Colonic mucosa (tissue), 4 donors: Measurements from ENCODE around the gene MBD3L2B. TPM values are rescaled to one million over a fixed set of nuclear protein-coding genes. Genes with fewer than 3 reads are reported as not detected.
"Not testable (repeated sequence)": the region's sequence is repeated elsewhere in the genome, so short reads cannot be mapped to it uniquely, and the experiment has no call there.

Experiments
- DNase-seq: peaks from one replicate; pipeline ENCODE4 v3.0.0-alpha.2; 2020
- H3K27ac ChIP-seq: fragments of 200-600 bp; one replicate; pipeline ENCODE4 v1.8.0; 2021
- H3K27me3 ChIP-seq: fragments of 200-600 bp; one replicate; pipeline ENCODE4 v1.8.0; 2021
- H3K36me3 ChIP-seq: fragments of 200-600 bp; one replicate; pipeline ENCODE4 v1.8.0; 2021
- H3K4me1 ChIP-seq: fragments of 200-600 bp; one replicate; pipeline ENCODE4 v1.8.0; 2021; ENCODE audit warnings: mild to moderate bottlenecking
- H3K4me3 ChIP-seq: fragments of 200-600 bp; one replicate; pipeline ENCODE4 v1.8.0; 2021
- H3K9ac ChIP-seq, 2 donors: one replicate each; pipeline ENCODE4 v1.7.0; 2013; ENCODE audit warnings: control low read depth in 2 of 2, low read depth in 2 of 2, low read length in 2 of 2
- H3K9me3 ChIP-seq: fragments of 200-600 bp; one replicate; pipeline ENCODE4 v1.8.0; 2021
- intact Hi-C: fragments of 100-400 bp; cut with DNase I; formaldehyde crosslinking; loops from one replicate; pipeline ENCODE4 v1.14.1; 2022
- total RNA-seq, 2 donors: library from RNA; stranded (reverse); fragmentation: NEBNext Ultra II Directional in 1 of 2; extraction: Animal tissue kit (Norgen Biotek cat#: 25700) in 1 of 2; gene quantifications; one replicate each; pipeline ENCODE4 v1.2.1, GENCODE V29; 2021
- TF ChIP-seq, protein P1 (sequence below): fragments of 200-600 bp; IDR thresholded peaks from one replicate; pipeline ENCODE4 v1.8.0; 2022; ENCODE audit warnings: antibody characterized with exemption, mild to moderate bottlenecking
- donor health status: healthy.
- donor health status: DM: no; HTN: no; CAD: no.
- donor health status: DM: no; HTN: no; CAD: no.

The MBD3L2B gene
- total RNA-seq: not detected

DNA sequence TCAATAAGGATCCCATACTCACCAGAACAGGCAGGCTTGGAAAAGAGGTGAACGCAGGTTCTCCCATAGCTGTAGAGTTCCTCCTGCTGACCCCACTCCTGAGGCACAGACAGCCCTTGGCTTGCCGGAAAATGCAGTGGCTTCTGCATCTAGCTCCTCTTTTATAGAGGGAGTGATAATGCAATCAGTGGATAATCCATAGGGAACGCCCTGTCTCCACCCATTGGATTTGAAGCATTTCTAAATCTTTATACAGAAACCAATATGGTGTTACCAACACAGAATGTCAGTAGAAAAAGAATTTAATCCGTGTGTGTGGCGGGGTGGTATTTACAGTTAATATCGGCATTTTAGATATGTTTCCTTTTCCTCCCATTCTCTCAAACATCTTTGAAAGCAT is at the start of gene MBD3L2B:
TSS of gene MBD3L2B (minus strand) at position 101 of the 400 bp plus-strand sequence. CDS start at position 67, 34 bp downstream.
- intact Hi-C loops, H3K27ac ChIP-seq, H3K9ac ChIP-seq, H3K27me3 ChIP-seq, H3K4me1 ChIP-seq, H3K9me3 ChIP-seq, DNase-seq, H3K4me3 ChIP-seq, H3K36me3 ChIP-seq: not testable (repeated sequence)

DNA sequence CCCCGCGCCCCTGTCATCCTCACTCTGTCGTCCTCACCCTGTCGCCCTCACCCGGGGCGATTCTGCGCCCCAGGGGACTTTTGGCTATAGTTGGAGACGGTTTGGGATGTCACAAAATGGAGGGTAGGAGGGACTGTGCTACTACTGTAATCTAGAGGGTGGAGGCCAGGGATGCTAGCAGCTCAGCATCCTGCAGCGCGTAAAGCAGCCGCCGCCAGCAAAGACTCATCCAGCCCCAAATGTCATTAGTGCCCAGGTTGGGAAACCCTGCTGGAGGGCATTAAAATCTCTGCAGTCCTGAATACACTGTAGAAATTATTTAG is 48.6 kb upstream of the MBD3L2B start:
- Histone ChIP-seq H3K27ac (peak overlapping the region; percentile 67), H3K9me3 (no peaks in the 10 kb centered on the region), H3K4me3 (peak overlapping the region; percentile 95), H3K4me1 (no peaks in the 10 kb centered on the region), H3K27me3 (no peaks in the 10 kb centered on the region), H3K36me3 (peaks cover 13% of the 10 kb centered on the region), H3K9ac (peak overlapping the region; percentile 86 to 90)
- TF ChIP-seq, protein P1, sequence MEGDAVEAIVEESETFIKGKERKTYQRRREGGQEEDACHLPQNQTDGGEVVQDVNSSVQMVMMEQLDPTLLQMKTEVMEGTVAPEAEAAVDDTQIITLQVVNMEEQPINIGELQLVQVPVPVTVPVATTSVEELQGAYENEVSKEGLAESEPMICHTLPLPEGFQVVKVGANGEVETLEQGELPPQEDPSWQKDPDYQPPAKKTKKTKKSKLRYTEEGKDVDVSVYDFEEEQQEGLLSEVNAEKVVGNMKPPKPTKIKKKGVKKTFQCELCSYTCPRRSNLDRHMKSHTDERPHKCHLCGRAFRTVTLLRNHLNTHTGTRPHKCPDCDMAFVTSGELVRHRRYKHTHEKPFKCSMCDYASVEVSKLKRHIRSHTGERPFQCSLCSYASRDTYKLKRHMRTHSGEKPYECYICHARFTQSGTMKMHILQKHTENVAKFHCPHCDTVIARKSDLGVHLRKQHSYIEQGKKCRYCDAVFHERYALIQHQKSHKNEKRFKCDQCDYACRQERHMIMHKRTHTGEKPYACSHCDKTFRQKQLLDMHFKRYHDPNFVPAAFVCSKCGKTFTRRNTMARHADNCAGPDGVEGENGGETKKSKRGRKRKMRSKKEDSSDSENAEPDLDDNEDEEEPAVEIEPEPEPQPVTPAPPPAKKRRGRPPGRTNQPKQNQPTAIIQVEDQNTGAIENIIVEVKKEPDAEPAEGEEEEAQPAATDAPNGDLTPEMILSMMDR: no peak
- intact Hi-C loops: no loop called here
- no peak for DNase-seq

DNA sequence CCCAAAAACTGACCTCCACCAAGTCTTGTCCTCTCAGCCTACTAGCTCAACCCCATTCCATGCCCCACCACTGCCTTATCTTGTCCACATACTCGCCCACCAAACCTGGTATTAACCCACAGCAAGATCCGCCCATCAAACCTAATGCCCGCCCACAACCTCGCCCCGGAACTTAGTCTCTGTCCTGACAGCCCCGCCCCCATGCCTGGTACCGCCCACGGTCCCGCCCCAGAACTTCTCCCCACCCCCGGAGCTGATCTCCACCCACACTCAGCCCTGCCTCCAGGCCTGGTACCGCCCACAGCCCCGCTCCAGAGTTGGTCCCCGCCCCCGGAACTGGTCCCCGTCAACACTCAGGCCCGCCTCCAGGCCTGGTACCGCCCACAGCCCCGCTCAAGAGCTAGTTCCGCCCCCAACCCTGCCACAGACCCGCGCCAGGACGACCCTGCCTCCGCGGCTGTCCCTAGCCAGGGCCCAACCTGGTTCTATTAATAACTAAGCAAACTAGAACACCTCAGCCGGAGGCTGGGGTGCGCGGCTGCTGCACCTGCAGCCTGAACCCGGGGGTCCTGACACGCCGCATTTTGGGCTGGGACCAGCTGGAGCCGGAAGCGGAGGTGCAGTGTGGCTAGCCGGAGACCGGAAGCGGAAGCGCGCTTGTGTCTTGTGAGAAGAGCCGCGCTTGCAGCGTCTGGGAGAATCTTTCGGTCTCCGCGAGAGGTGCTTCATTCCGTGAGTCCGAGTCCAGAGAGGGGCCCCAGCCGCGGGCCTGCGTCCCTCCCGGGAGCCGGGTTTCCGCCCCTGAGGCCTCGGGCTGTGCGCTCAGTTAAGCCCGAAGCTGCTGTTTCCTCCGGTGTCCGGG is 48.0 kb upstream of the MBD3L2B start, which contains the start of gene ZNF557:
TSS of gene ZNF557 (plus strand) at position 662 of the 862 bp plus-strand sequence. CDS start 5,372 bp downstream, outside the sequence.
- H3K36me3 ChIP-seq: peaks cover 13% of the 10 kb centered on the region
- TF ChIP-seq, protein P1: no peak
- H3K4me3 ChIP-seq: peak within 1 kb of the TSS; percentile 95
- no peaks in the 10 kb centered on the region for H3K27me3 ChIP-seq
- peak within 1 kb of the TSS; percentile 86 to 90 for H3K9ac ChIP-seq
- no peaks in the 10 kb centered on the region for H3K4me1 ChIP-seq
- no peaks in the 10 kb centered on the region for H3K9me3 ChIP-seq
- peak within 1 kb of the TSS; percentile 67 for H3K27ac ChIP-seq
- DNase-seq: peak; percentile 99
- intact Hi-C loops: no loop called here

DNA sequence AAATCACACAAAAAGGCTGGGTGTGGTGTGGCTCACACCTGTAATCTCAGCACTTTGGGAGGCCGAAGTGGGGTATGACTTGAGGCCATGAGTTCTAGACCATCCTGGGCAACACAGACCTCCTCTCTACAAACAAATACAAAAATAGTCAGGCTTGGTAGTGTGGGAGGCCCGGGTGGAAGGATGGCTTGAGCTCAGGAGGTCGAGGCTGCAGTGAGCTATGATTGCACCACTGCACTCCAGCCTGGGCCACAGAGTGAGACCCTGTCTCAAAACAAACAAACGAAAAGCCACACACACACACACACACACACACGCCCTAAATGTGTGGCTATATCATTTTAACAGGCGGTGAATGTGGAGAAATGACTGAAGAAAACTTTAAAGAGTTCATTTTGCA is 47.4 kb upstream of the MBD3L2B start:
- no peaks in the 10 kb centered on the region for H3K4me1 ChIP-seq
- peak overlapping the region in 1 of 2 donors; percentile 24 for H3K9ac ChIP-seq
- H3K4me3 ChIP-seq: no peak overlapping the region
- H3K36me3 ChIP-seq: peaks cover 13% of the 10 kb centered on the region
- TF ChIP-seq, protein P1: no peak
- H3K27me3 ChIP-seq: no peaks in the 10 kb centered on the region
- no peaks in the 10 kb centered on the region for H3K9me3 ChIP-seq
- no peak overlapping the region for H3K27ac ChIP-seq
- DNase-seq: no peak
- intact Hi-C loops: no loop called here

DNA sequence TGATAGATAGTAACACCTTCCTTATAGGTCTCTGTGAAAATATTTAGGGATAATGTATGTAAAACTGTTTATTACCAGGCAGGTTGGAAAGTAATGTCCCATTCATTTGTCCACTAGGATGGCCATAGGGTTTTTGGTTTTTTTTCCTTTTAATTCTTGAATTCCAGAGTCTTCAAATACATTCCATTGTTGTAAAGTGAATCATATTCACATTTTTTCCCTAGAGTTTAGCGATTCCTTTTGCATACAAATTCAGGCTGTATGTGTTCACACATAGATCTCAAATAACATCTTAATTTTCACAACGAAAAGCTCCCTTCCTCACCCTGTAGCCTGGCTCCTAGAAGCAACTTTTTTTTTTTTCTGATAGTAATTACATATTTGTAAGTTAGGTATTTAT is 46.5 kb upstream of the MBD3L2B start:
- no peaks in the 10 kb centered on the region for H3K27me3 ChIP-seq
- TF ChIP-seq, protein P1: no peak
- no peak overlapping the region for H3K9ac ChIP-seq
- H3K9me3 ChIP-seq: no peaks in the 10 kb centered on the region
- no peak for DNase-seq
- peaks cover 7% of the 10 kb centered on the region for H3K36me3 ChIP-seq
- H3K4me1 ChIP-seq: no peaks in the 10 kb centered on the region
- H3K27ac ChIP-seq: no peak overlapping the region
- intact Hi-C loops: no loop called here
- no peak overlapping the region for H3K4me3 ChIP-seq

DNA sequence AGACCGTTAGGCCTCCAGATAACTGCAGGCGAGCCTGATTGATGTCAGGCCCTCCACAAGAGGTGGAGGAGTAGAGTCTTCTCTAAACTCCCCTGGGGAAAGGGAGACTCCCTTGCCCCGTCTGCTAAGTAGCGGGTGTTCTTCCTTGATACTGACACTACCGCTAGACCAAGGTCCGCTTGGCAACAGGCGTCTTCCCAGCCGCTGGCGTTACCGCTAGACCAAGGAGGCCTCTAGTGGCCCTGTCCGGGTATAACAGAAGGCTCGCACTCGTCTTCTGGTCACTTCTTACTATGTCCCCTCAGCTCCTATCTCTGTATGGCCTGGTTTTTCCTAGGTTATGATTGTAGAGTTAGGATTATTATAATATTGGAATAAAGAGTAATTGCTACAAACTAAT is 45.9 kb upstream of the MBD3L2B start:
- not testable (repeated sequence) for H3K27ac ChIP-seq

More for the DNA sequence above, 45.9 kb upstream of the MBD3L2B start:
- peak; percentile 34 for DNase-seq
- H3K4me3 ChIP-seq, H3K9ac ChIP-seq, intact Hi-C loops, H3K9me3 ChIP-seq, H3K27me3 ChIP-seq, H3K36me3 ChIP-seq, H3K4me1 ChIP-seq: not testable (repeated sequence)
